IMR-90 (cell line): Measurements from ENCODE around the gene SCRG1. TPM values are rescaled to one million over a fixed set of nuclear protein-coding genes. Genes with fewer than 3 reads are reported as not detected.

Experiments used
- ATAC-seq: fragments of 200-7000 bp; cut with Tn5 transposase; 2 replicates; pipeline ENCODE4 v1.9.1; 2020; ENCODE audit warnings: low read depth, mild to moderate bottlenecking, moderate library complexity
- BruUV-seq: library from RNA; stranded (reverse); fragments of 400-500 nt; replicated peaks from 2 replicates; lab custom pipeline; 2021; lab: Mats Ljungman, UMichigan
- CTCF ChIA-PET: fragments of 300-600 bp; formaldehyde crosslinking; extraction: SDS; loops from one replicate; lab custom pipeline; 2021; ENCODE audit warnings: antibody characterized with exemption; lab: Yijun Ruan, JAX
- POLR2A ChIA-PET: fragments of 300-600 bp; sonication (Branson Sonifier 250); formaldehyde crosslinking; loops from one replicate; lab custom pipeline; 2022; ENCODE audit warnings: antibody characterized with exemption; ENCODE audit not compliant: unreplicated experiment; lab: Charles Lee
- DNase-seq: peaks from one replicate; pipeline ENCODE4 v3.0.0; 2013
- H2AFZ ChIP-seq: replicated peaks from 2 replicates; pipeline ENCODE3; 2013; ENCODE audit warnings: low read length, mild to moderate bottlenecking; ENCODE audit not compliant: poor library complexity
- H2AK5ac ChIP-seq: 2 replicates; pipeline ENCODE4 v1.6.1; 2013; ENCODE audit warnings: low read depth, low read length, inconsistent platforms
- H2AK9ac ChIP-seq: replicated peaks from 2 replicates; pipeline ENCODE3; 2013; ENCODE audit warnings: mild to moderate bottlenecking, low read depth, low read length, moderate library complexity; ENCODE audit not compliant: poor library complexity
- H2BK120ac ChIP-seq: 2 replicates; pipeline ENCODE4 v1.6.1; 2013; ENCODE audit warnings: low read depth, low read length, inconsistent platforms
- H2BK15ac ChIP-seq: 3 replicates; pipeline ENCODE4 v1.6.1; 2013; ENCODE audit warnings: low read depth, low read length, inconsistent platforms
- H2BK20ac ChIP-seq: 2 replicates; pipeline ENCODE4 v1.6.1; 2013; ENCODE audit warnings: low read depth, mild to moderate bottlenecking, inconsistent platforms, low read length, moderate library complexity
- H2BK5ac ChIP-seq: 2 replicates; pipeline ENCODE4 v1.6.1; 2013; ENCODE audit warnings: mild to moderate bottlenecking, low read depth, low read length, inconsistent platforms; ENCODE audit not compliant: poor library complexity, severe bottlenecking
- H3K14ac ChIP-seq: replicated peaks from 2 replicates; pipeline ENCODE4 v1.6.1; 2013; ENCODE audit warnings: low read depth, low read length, inconsistent platforms
- H3K18ac ChIP-seq: 2 replicates; pipeline ENCODE4 v1.6.1; 2013; ENCODE audit warnings: low read depth, low read length, control low read depth
- H3K23ac ChIP-seq: 2 replicates; pipeline ENCODE4 v1.6.1; 2013; ENCODE audit warnings: low read depth, low read length, inconsistent platforms
- H3K27ac ChIP-seq: 2 replicates; pipeline ENCODE4 v1.5.1; 2013; ENCODE audit warnings: mild to moderate bottlenecking, control low read depth, low read length; ENCODE audit not compliant: insufficient read depth
- H3K27me3 ChIP-seq: 2 replicates; pipeline ENCODE4 v1.6.1; 2013; ENCODE audit warnings: low read length; ENCODE audit not compliant: control insufficient read depth, insufficient read depth
- H3K36me3 ChIP-seq: 2 replicates; pipeline ENCODE4 v1.6.1; 2013; ENCODE audit warnings: low read length, mixed read lengths; ENCODE audit not compliant: control insufficient read depth, insufficient read depth
- H3K4ac ChIP-seq: 2 replicates; pipeline ENCODE4 v1.6.1; 2013; ENCODE audit warnings: low read depth, low read length, inconsistent platforms
- H3K4me1 ChIP-seq: 2 replicates; pipeline ENCODE4 v1.6.1; 2013; ENCODE audit warnings: low read length, mixed read lengths; ENCODE audit not compliant: control insufficient read depth, insufficient read depth
- H3K4me2 ChIP-seq: 2 replicates; pipeline ENCODE4 v1.6.1; 2013; ENCODE audit warnings: low read depth, mild to moderate bottlenecking, control low read depth, low read length, moderate library complexity
- H3K4me3 ChIP-seq: 2 replicates; pipeline ENCODE4 v1.5.1; 2013; ENCODE audit warnings: low read depth, mild to moderate bottlenecking, control low read depth, low read length, moderate library complexity; ENCODE audit not compliant: insufficient read depth
- H3K56ac ChIP-seq: 2 replicates; pipeline ENCODE4 v1.6.1; 2013; ENCODE audit warnings: low read length, inconsistent platforms; ENCODE audit not compliant: insufficient read depth; ENCODE audit errors: extremely low read depth
- H3K79me1 ChIP-seq, 2 experiments: 2 replicates each; pipeline ENCODE4 v1.6.1; 2013; ENCODE audit warnings: low read length in 2 of 2, inconsistent platforms in 1 of 2, low read depth in 1 of 2
- H3K9ac ChIP-seq: 2 replicates; pipeline ENCODE4 v1.6.1; 2013; ENCODE audit warnings: low read depth, low read length, control low read depth
- H3K9me1 ChIP-seq: 2 replicates; pipeline ENCODE4 v1.6.1; 2013; ENCODE audit warnings: low read length, inconsistent platforms; ENCODE audit not compliant: insufficient read depth
- H3K9me3 ChIP-seq: 2 replicates; pipeline ENCODE4 v1.6.1; 2013; ENCODE audit warnings: low read length; ENCODE audit not compliant: control insufficient read depth, insufficient read depth
- H4K20me1 ChIP-seq: 2 replicates; pipeline ENCODE4 v1.6.1; 2013; ENCODE audit warnings: low read length, inconsistent platforms; ENCODE audit not compliant: insufficient read depth
- H4K5ac ChIP-seq: 2 replicates; pipeline ENCODE4 v1.6.1; 2013; ENCODE audit warnings: mild to moderate bottlenecking, low read depth, low read length, control low read depth
- H4K8ac ChIP-seq, 2 experiments: 2 replicates each; pipeline ENCODE4 v1.6.1; 2013; ENCODE audit warnings: low read depth in 2 of 2, low read length in 2 of 2, control low read depth in 1 of 2, inconsistent platforms in 1 of 2
- H4K91ac ChIP-seq: 2 replicates; pipeline ENCODE4 v1.6.1; 2013; ENCODE audit warnings: low read depth, low read length, inconsistent platforms; ENCODE audit not compliant: insufficient read depth
- CEBPB ChIP-seq: IDR thresholded peaks from 2 replicates; pipeline ENCODE4 v1.6.1; 2012; ENCODE audit warnings: low read depth, low read length, improper control_type of control experiment
- CHD1 ChIP-seq: IDR thresholded peaks from 2 replicates; pipeline ENCODE4 v1.6.1; 2012; ENCODE audit warnings: low read depth, low read length, improper control_type of control experiment
- CTCF ChIP-seq: conservative IDR thresholded peaks from 2 replicates; pipeline ENCODE4 v1.5.1; 2012; ENCODE audit warnings: mild to moderate bottlenecking, low read depth, low read length, improper control_type of control experiment
- ELK1 ChIP-seq: fragments of 150-350 bp; IDR thresholded peaks from 2 replicates; pipeline ENCODE4 v1.6.1; 2016; ENCODE audit warnings: low read depth, mild to moderate bottlenecking, low read length, moderate library complexity, borderline replicate concordance
- FOS ChIP-seq: fragments of 150-350 bp; IDR thresholded peaks from 2 replicates; pipeline ENCODE4 v1.6.1; 2016; ENCODE audit warnings: low read depth, low read length
- MAZ ChIP-seq: IDR thresholded peaks from 2 replicates; pipeline ENCODE4 v1.6.1; 2012; ENCODE audit warnings: low read depth, mild to moderate bottlenecking, low read length, improper control_type of control experiment, moderate library complexity, borderline replicate concordance
- MXI1 ChIP-seq: IDR thresholded peaks from 2 replicates; pipeline ENCODE4 v1.6.1; 2012; ENCODE audit warnings: low read depth, mild to moderate bottlenecking, low read length, moderate library complexity, borderline replicate concordance
- NFE2L2 ChIP-seq: fragments of 150-350 bp; IDR thresholded peaks from 2 replicates; pipeline ENCODE4 v1.6.1; 2016; ENCODE audit warnings: low read depth, mild to moderate bottlenecking, low read length
- POLR2A ChIP-seq: IDR thresholded peaks from 2 replicates; pipeline ENCODE4 v1.6.1; 2012; ENCODE audit warnings: mild to moderate bottlenecking, low read depth, low read length
- RFX5 ChIP-seq: IDR thresholded peaks from 2 replicates; pipeline ENCODE4 v1.8.0; 2012; ENCODE audit warnings: low read depth, mild to moderate bottlenecking, low read length, moderate library complexity
- SMC3 ChIP-seq: fragments of 150-350 bp; IDR thresholded peaks from 2 replicates; pipeline ENCODE4 v1.6.1; 2016; ENCODE audit warnings: low read depth, mild to moderate bottlenecking, antibody characterized with exemption, low read length, moderate library complexity
- USF2 ChIP-seq: fragments of 150-350 bp; IDR thresholded peaks from 2 replicates; pipeline ENCODE4 v1.6.1; 2017; ENCODE audit warnings: mild to moderate bottlenecking, antibody characterized with exemption, low read length, low read depth
- WGBS, 2 experiments: methylation state at CpG; one replicate each; pipeline versions ENCODE4 v1.1.5 to v1.1.7; 2013; ENCODE audit warnings: missing lambda C conversion rate in 2 of 2; ENCODE audit not compliant: insufficient read length in 1 of 2; ENCODE audit errors: extremely low coverage in 2 of 2; 5-methylcytosine and 5-hydroxymethylcytosine counted together
- dilution Hi-C: fragments of 300-500 bp; cut with HindIII; formaldehyde crosslinking; loops from one replicate; pipeline ENCODE4 v1.14.3; 2018; ENCODE audit warnings: low sequenced_read_pairs; ENCODE audit not compliant: unreplicated experiment
- in situ Hi-C: fragments of 300-500 bp; cut with MboI; formaldehyde crosslinking; loops from 3 replicates; pipeline ENCODE4 v1.14.3; 2019; ENCODE audit warnings: low sequenced_read_pairs, inconsistent platforms, mixed read lengths
- intact Hi-C: fragments of 100-400 bp; cut with micrococcal nuclease; formaldehyde crosslinking; loops from 2 replicates; pipeline ENCODE4 v1.10.0; 2022
- polyA plus RNA-seq, 3 experiments: library from polyadenylated mRNA; depleted of rRNA; stranded (reverse); fragments of >200 nt; gene quantifications; 2 replicates each; pipeline ENCODE4 v1.2.3, GENCODE V29; 2012; ENCODE audit warnings: low replicate concordance in 1 of 3
- total RNA-seq: library from RNA; depleted of rRNA; stranded (reverse); fragments of >200 nt; gene quantifications from 2 replicates; pipeline ENCODE4 v1.2.3, GENCODE V29; 2012

SCRG1 gene
- total and polyA plus RNA-seq, 2 of the 4 experiments (the other 2 are of a cell fraction), result under 0.01 to 0.22 TPM

- H3K36me3 ChIP-seq, result no peaks in the 10 kb centered on the region
- H4K91ac ChIP-seq, result no peak overlapping the region
- no peak overlapping the region for H2AK9ac ChIP-seq
- H3K4me3 ChIP-seq, result no peak overlapping the region
- peak overlapping the region in 1 of 2 experiments; percentile 41; a peak in 1 of 4 replicates for H4K8ac ChIP-seq
- H3K79me1 ChIP-seq, result peaks cover 0 to 5% of the 10 kb centered on the region in 2 experiments; a peak in 1 of 4 replicates
- dilution Hi-C loops, result no loop called here
- ATAC-seq (no peak), DNase-seq (peak; percentile 27)
- no peaks in the 10 kb centered on the region for H4K20me1 ChIP-seq
- H3K9ac ChIP-seq, result no peak overlapping the region
- H3K18ac ChIP-seq, result no peak overlapping the region
- WGBS, 2 experiments, result 20% methylated on average over 1 of the region's 4 CpGs; no CpG with 5 or more reads in 1 of the 2 experiments
- no peak overlapping the region for H2BK120ac ChIP-seq
- no peak overlapping the region for H2BK5ac ChIP-seq
- in situ Hi-C loops, result no loop called here
- no peak overlapping the region for H3K14ac ChIP-seq
- H2BK20ac ChIP-seq, result no peak overlapping the region
- H3K56ac ChIP-seq, result no peak overlapping the region
- H3K9me3 ChIP-seq, result no peaks in the 10 kb centered on the region
- CTCF ChIA-PET, result interaction anchor here (1.3 kb wide), 1 partner anchor 11 kb away, joined by 3 read pairs; no protein-coding TSS in a partner anchor
- POLR2A ChIA-PET, result no interaction called here
- H3K4me2 ChIP-seq, result peak overlapping the region; percentile 47; the same call in 1 of the 2 replicates
- H4K5ac ChIP-seq, result no peak overlapping the region
- no peaks in the 10 kb centered on the region for H3K27me3 ChIP-seq
- 0 out of 2 replicates have a peak, but pooled peaks cover 5% of the 10 kb centered on the region for H3K9me1 ChIP-seq
- H2AK5ac ChIP-seq, result no peak overlapping the region
- TF ChIP-seq CTCF, result no peak
- no peak for TF ChIP-seq USF2
- TF ChIP-seq POLR2A, result no peak
- TF ChIP-seq CEBPB, result no peak
- TF ChIP-seq RFX5, result no peak
- TF ChIP-seq SMC3, result no peak
- TF ChIP-seq CHD1, result no peak
- TF ChIP-seq NFE2L2, result no peak
- TF ChIP-seq FOS, result no peak
- no peak for TF ChIP-seq ELK1
- TF ChIP-seq MXI1, result no peak
- no peak for TF ChIP-seq MAZ
- H2BK15ac ChIP-seq, result no peak overlapping the region
- H2AFZ ChIP-seq, result no peak overlapping the region
- H3K23ac ChIP-seq, result no peak overlapping the region
- no TSS peak for BruUV-seq
- no peak overlapping the region for H3K4ac ChIP-seq
- H3K4me1 ChIP-seq, result no peaks in the 10 kb centered on the region; the same call in 1 of the 2 replicates
- no peak overlapping the region for H3K27ac ChIP-seq
- intact Hi-C loops, result no loop called here
These were observed 31.0 kb downstream of the SCRG1 start for GRCh38 chr4:173367946-173368345.
